ENCODE results near the gene RABGGTA.
"Not testable (repeated sequence)": the region's sequence is repeated elsewhere in the genome, so short reads cannot be mapped to it uniquely, and the experiment has no call there.

RABGGTA gene

DNA sequence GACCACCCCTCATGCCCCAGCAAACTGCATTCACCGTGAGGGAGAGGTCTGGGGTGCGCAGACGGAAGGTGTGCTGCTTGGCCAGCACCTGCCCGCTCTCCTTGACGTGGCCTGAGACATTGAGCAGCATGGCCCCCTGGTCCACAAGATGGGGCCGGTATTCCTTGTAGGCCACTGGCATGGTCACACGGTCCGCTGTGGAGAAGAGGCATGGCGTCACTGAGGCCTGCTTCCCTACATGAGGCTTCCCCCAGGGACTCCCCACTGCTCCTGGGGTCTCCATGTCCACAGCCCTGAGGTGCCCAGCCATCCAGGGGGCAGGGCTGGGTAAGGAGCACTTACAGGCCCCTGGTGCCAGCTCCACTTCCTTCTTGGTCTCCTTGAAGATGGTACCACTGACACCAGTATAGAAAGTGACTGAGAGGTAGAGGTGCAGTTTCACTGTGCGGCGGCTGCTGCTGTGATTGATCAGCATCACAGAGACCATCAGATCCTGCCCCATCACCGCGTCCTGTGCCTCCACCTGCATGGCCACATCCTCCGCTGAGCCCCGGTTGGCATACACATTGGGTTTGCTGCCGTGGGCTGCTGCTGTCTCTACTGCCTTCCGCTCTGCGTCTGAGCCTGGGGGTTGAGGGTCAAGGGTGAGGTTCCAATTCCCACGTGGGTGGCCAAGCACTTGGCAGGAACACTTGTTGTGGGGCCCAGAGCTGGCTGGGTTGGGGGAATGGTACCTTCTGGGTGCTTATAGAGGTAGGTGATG is 16.6 kb downstream of the RABGGTA start:
- no peak for DNase-seq (ENCODE audit: low spot score)
- Mint-ChIP-seq H3K9me3 (no peaks in the 10 kb centered on the region), H3K36me3 (ENCODE audit: low read depth) (peaks cover 10% of the 10 kb centered on the region), H3K27me3 (ENCODE audit: low read depth) (no peaks in the 10 kb centered on the region), H3K27ac (no peak overlapping the region), H3K4me1 (ENCODE audit: low read depth) (peaks cover 18% of the 10 kb centered on the region), H3K4me3 (no peak overlapping the region)

DNA sequence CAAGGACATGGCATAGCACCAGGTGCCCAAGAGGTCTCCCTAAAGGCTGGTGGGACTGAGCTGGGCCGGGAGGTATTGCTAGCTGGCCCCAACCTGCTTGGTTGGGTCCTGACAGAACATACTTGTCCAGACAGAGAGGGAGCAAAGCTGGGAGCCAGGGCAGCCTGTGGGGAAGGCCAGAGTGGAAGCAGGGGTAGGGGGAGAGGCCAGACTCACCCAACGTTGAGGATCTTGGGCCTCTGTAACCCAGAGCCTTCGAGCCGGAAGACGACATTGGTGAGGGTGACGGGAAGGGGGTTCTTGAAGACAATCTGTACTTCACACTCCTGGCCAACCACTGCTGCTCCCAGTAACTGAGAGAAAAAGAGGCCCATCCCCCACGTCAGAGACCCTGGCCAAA is 17.5 kb downstream of the RABGGTA start:
- Mint-ChIP-seq H3K9me3 (no peaks in the 10 kb centered on the region), H3K27ac (peak overlapping the region; percentile 60), H3K27me3 (ENCODE audit: low read depth) (no peaks in the 10 kb centered on the region), H3K4me3 (no peak overlapping the region), H3K4me1 (ENCODE audit: low read depth) (peaks cover 20% of the 10 kb centered on the region), H3K36me3 (ENCODE audit: low read depth) (peaks cover 12% of the 10 kb centered on the region)
- DNase-seq (ENCODE audit: low spot score): no peak

GRCh38 chr14:24252289-24253124 is 18.9 kb downstream of the RABGGTA start:
- H3K9me3 Mint-ChIP-seq: no peaks in the 10 kb centered on the region
- H3K36me3 Mint-ChIP-seq (ENCODE audit: low read depth): peaks cover 10% of the 10 kb centered on the region
- no peak overlapping the region for H3K27ac Mint-ChIP-seq

DNA sequence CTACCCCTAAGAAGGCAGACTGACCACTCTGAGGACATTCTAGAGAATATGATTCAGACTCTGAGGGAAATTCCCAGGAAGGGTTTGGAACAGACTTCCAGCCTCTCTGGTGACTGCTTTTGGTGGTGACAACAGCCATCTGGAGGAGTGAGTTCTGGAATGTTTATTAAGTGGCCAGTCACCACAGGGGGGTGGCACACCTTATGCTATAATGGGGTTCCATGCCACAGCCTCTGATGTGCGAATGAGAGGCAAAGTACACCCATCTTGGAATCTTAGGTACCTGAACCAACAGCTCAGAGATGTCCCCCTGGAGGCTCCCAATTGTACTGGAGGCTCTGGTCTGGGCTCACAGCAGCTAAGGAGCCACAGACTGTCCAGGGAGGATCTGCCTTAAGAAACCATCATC is 19.5 kb downstream of the RABGGTA start:
- peaks cover 35% of the 10 kb centered on the region for H3K4me1 Mint-ChIP-seq (ENCODE audit: low read depth)
- H3K27ac Mint-ChIP-seq: peak overlapping the region; percentile 9
- no peaks in the 10 kb centered on the region for H3K27me3 Mint-ChIP-seq (ENCODE audit: low read depth)
- no peak for DNase-seq (ENCODE audit: low spot score)
- H3K4me3 Mint-ChIP-seq: no peak overlapping the region
- no peaks in the 10 kb centered on the region for H3K9me3 Mint-ChIP-seq
- peaks cover 12% of the 10 kb centered on the region for H3K36me3 Mint-ChIP-seq (ENCODE audit: low read depth)

More at GRCh38 chr14:24252289-24253124, 18.9 kb downstream of the RABGGTA start:
- no peaks in the 10 kb centered on the region for H3K27me3 Mint-ChIP-seq (ENCODE audit: low read depth)
- H3K4me3 Mint-ChIP-seq: no peak overlapping the region
- no peak for DNase-seq (ENCODE audit: low spot score)
- H3K4me1 Mint-ChIP-seq (ENCODE audit: low read depth): peaks cover 31% of the 10 kb centered on the region

DNA sequence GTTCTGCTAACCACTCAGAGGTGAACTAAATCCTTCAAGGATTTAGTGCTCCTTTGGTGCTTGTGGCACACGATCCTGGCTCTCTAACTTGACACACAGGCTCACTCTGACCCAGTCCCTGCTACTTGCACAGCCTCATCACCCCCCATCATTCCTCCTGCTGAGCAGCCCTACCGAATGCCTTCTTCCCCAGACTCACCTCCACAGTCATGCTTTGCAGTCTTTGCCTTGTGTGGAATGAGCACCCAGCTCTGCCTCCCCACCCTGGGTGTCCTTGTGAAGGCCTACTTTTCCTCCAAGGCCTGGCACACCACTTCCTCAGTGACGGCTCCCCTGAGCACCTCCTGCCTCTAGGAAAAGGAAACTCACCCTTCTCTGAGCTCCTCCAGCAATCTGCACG is 21.0 kb downstream of the RABGGTA start:
- peak overlapping the region; percentile 2 for H3K27ac Mint-ChIP-seq
- DNase-seq (ENCODE audit: low spot score): no peak
- H3K4me1 Mint-ChIP-seq (ENCODE audit: low read depth): peaks cover 38% of the 10 kb centered on the region
- H3K36me3 Mint-ChIP-seq (ENCODE audit: low read depth): peaks cover 12% of the 10 kb centered on the region
- no peak overlapping the region for H3K4me3 Mint-ChIP-seq
- no peaks in the 10 kb centered on the region for H3K27me3 Mint-ChIP-seq (ENCODE audit: low read depth)
- H3K9me3 Mint-ChIP-seq: no peaks in the 10 kb centered on the region

DNA sequence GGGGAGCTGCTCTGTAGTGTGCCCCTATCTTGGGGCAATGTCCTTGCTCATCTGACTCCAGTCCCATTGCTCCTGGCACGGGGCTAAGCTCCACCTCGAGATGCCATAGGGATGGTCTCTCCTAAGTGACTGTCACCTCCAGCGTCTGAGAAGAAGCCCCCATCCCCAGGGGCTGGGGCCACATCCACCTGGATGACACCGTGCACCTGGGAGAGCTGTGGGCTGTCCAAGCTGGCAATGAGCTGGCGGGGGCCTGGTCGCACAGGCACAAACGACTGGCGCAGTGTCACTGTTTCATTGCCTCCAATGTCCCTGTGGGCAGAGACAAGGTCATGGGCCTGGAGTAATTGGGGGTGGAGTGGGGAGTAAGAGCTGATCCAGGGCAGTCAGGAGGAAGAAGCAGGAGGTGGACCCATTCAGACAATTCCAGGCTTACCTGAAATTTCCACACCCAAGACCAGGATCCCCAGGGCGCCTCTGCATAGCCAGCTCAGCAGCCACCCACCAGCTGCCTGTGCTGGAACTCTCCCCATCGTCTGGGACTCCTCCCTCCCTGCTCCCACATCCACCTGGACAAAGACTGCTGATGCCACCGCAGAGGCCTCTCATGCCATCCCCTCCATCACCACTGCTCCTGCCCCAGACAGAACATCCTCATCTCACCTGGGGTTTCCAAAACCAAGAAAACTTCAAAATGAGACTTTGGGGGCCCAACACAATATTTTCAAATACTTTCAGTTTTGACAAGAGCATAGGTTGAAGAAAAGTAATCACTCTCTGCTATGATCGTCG is 22.0 kb downstream of the RABGGTA start:
- Mint-ChIP-seq H3K36me3 (ENCODE audit: low read depth) (peaks cover 10% of the 10 kb centered on the region), H3K4me1 (ENCODE audit: low read depth) (peaks cover 40% of the 10 kb centered on the region), H3K27me3 (ENCODE audit: low read depth) (no peaks in the 10 kb centered on the region), H3K27ac (peak overlapping the region; percentile 76), H3K4me3 (no peak overlapping the region), H3K9me3 (no peaks in the 10 kb centered on the region)
- DNase-seq (ENCODE audit: low spot score): no peak

DNA sequence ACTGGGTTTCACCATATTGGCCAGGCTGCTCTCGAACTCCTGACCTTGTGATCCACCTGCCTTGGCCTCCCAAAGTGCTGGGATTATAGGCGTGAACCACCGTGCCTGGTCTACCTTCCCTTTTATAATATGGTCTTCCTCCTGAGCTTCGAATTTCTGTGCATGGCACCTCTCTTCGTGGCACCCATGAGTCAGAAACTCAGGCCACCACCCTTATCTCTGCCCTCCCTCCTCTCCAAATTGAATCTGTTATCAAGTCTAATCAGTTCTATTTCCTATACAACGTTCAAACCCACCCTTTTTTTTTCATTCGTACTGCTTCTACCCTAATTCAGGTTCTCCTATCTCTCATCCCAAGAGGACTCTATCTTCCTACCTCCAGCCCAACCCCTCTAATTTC is 24.0 kb downstream of the RABGGTA start:
- no peak for DNase-seq (ENCODE audit: low spot score)
- Mint-ChIP-seq H3K36me3 (ENCODE audit: low read depth) (peaks cover 8% of the 10 kb centered on the region), H3K4me3 (peak overlapping the region; percentile 63), H3K27me3 (ENCODE audit: low read depth) (no peaks in the 10 kb centered on the region), H3K9me3 (no peaks in the 10 kb centered on the region), H3K4me1 (ENCODE audit: low read depth) (peaks cover 43% of the 10 kb centered on the region), H3K27ac (peak overlapping the region; percentile 87)

- peak overlapping the region; percentile 78 for H3K4me3 Mint-ChIP-seq
- no peaks in the 10 kb centered on the region for H3K9me3 Mint-ChIP-seq
- H3K36me3 Mint-ChIP-seq (ENCODE audit: low read depth): peaks cover 9% of the 10 kb centered on the region
- H3K27ac Mint-ChIP-seq: peak overlapping the region; percentile 95
- peak; percentile 35 for DNase-seq (ENCODE audit: low spot score)
- H3K27me3 Mint-ChIP-seq (ENCODE audit: low read depth): no peaks in the 10 kb centered on the region
- H3K4me1 Mint-ChIP-seq (ENCODE audit: low read depth): peaks cover 43% of the 10 kb centered on the region
Observed at GRCh38 chr14:24246765-24247212, 24.6 kb downstream of the RABGGTA start.

- not testable (repeated sequence) for H3K9me3 Mint-ChIP-seq; H3K27me3 Mint-ChIP-seq (ENCODE audit: low read depth); H3K27ac Mint-ChIP-seq; DNase-seq (ENCODE audit: low spot score)
- peak overlapping the region; percentile 44 for H3K4me3 Mint-ChIP-seq
- peaks cover 15% of the 10 kb centered on the region for H3K36me3 Mint-ChIP-seq (ENCODE audit: low read depth)
- peaks cover 37% of the 10 kb centered on the region for H3K4me1 Mint-ChIP-seq (ENCODE audit: low read depth)
Observed at GRCh38 chr14:24245350-24245749, 26.0 kb downstream of the RABGGTA start.

- DNase-seq (ENCODE audit: low spot score): no peak
- Mint-ChIP-seq H3K27ac (peak overlapping the region; percentile 100), H3K36me3 (ENCODE audit: low read depth) (peaks cover 29% of the 10 kb centered on the region), H3K4me3 (peak overlapping the region; percentile 97), H3K4me1 (ENCODE audit: low read depth) (peaks cover 41% of the 10 kb centered on the region), H3K9me3 (no peaks in the 10 kb centered on the region), H3K27me3 (ENCODE audit: low read depth) (no peaks in the 10 kb centered on the region)
Observed at GRCh38 chr14:24243336-24243836, 28.0 kb downstream of the RABGGTA start.

DNA sequence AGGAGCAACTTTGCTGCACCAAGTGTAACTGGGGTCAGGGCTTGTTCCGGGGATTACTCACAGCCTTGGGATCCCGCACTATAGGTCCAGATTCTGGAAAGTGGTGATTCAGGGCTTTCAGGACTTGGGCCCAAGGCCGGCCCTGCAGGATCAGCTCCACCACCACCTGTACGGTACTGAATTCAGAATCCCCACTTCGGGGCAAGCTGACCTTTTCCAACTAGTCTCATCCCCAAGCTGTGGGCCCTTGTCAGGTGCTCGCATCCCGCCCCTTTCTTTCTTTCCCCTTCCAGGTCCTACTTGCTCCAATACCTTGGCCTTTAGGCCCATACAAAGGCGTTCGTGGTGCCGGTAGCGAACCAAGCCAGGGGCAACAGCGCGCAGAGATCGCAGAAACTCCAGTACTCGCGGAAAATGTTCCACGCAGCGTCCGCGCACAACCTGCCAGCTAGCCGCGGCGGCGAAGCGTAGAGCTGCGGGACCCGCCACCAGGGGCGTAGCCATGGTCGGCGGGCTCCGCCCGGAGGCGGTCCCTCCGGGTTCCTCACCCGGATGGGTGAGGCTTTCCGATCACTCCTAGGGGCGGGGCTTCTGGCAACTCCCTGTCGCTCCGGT is 29.5 kb downstream of the RABGGTA start:
- H3K27me3 Mint-ChIP-seq (ENCODE audit: low read depth): no peaks in the 10 kb centered on the region
- H3K9me3 Mint-ChIP-seq: no peaks in the 10 kb centered on the region
- DNase-seq (ENCODE audit: low spot score): peak; percentile 93
- peaks cover 37% of the 10 kb centered on the region for H3K4me1 Mint-ChIP-seq (ENCODE audit: low read depth)
- peak overlapping the region; percentile 100 for H3K27ac Mint-ChIP-seq
- H3K4me3 Mint-ChIP-seq: peak overlapping the region; percentile 97
- peaks cover 42% of the 10 kb centered on the region for H3K36me3 Mint-ChIP-seq (ENCODE audit: low read depth)

GRCh38 chr14:24240110-24240918 is 31.1 kb downstream of the RABGGTA start:
- Mint-ChIP-seq H3K4me3 (peak overlapping the region; percentile 97), H3K9me3 (no peaks in the 10 kb centered on the region), H3K27ac (peak overlapping the region; percentile 47), H3K36me3 (ENCODE audit: low read depth) (peaks cover 57% of the 10 kb centered on the region), H3K27me3 (ENCODE audit: low read depth) (no peaks in the 10 kb centered on the region), H3K4me1 (ENCODE audit: low read depth) (peaks cover 38% of the 10 kb centered on the region)
- DNase-seq (ENCODE audit: low spot score): no peak

Data from T-helper 2 cell treated with Interferon-gamma antibody and Interleukin-4, amounts not matched to agents 5 μg/mL and 100 μg/mL, for 36 hours (primary cell).